ENCODE data around the gene FAM118B.

DNA sequence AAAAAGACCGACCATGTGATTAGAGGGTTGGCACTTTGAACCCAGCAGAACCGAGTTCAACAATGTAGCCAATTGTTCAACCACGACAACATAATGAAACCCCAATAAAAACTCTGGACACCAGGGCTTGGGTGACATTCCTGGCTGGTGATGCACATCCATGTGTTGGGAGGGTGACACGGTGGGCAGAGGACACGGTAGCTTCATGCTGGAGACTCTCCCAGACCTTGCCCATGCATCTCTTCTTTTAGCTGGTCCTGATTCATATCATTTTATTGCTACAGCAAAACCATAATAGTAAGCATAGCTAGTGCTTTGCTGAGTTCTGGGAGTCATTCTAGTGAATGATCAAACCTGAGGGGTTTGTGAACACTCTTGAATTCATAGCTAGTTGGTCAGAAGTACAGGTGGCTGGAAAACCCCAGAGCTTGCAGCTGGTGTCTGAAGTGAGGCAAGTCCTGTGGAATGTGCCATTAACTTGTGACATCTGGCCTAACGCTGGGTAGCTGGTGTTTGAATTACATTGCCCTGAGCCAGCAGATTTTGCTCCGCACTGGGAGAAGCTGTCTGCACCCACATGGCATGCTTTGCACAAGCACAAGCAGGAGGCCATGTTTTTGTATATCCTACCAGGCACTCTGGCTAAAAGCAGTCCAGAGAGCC is 14.2 kb upstream of the FAM118B start:
- TF ChIP-seq POLR2A (IDR thresholded peaks at IDR 0.05; ENCODE audit: control extremely low read depth in 1 of 2, low read depth in 2 of 2, low read length in 2 of 2) = no peak
- TF ChIP-seq CTCF (IDR thresholded peaks at IDR 0.05; ENCODE audit: control extremely low read depth in 1 of 3, insufficient read depth in 1 of 3, low read depth in 1 of 3, low read length in 3 of 3) = no peak
